ENCODE measurements around the gene MAD2L1. TPM values are rescaled to one million over a fixed set of nuclear protein-coding genes. Genes with fewer than 3 reads are reported as not detected.

The MAD2L1 gene
- total and polyA plus RNA-seq, 7 donors, result 0.72 to 3.7 (median 1.2) TPM

- ATAC-seq (no peak), DNase-seq (no peak)
- no peak overlapping the region for H3K4me3 ChIP-seq
- H3K4me1 ChIP-seq, result peaks cover 6% of the 10 kb centered on the region
- 76 to 77% (median 76%) methylated on average over 2 of the region's 2 CpGs for WGBS, 3 donors
- no peaks in the 10 kb centered on the region for H3K27me3 ChIP-seq (ENCODE audit: insufficient read depth in 3 of 3, low read length in 2 of 3)
- no peak for TF ChIP-seq CTCF (IDR thresholded peaks at IDR 0.05)
- intact Hi-C loops (cut with DNase I), result no loop called here
- H3K36me3 ChIP-seq (ENCODE audit: insufficient read depth in 1 of 2, low read depth in 1 of 2), result no peaks in the 10 kb centered on the region
- H3K27ac ChIP-seq, result no peak overlapping the region
- no peaks in the 10 kb centered on the region for H3K9me3 ChIP-seq
Observed at GRCh38 chr4:120037411-120037810, 29.2 kb downstream of the MAD2L1 start.

- ATAC-seq (no peak), DNase-seq (no peak)
- WGBS, 3 donors, result 47 to 62% (median 50%) methylated on average over 2 of the region's 2 CpGs
- H3K36me3 ChIP-seq (ENCODE audit: insufficient read depth in 1 of 2, low read depth in 1 of 2), result no peaks in the 10 kb centered on the region
- H3K4me1 ChIP-seq, result peaks cover 6% of the 10 kb centered on the region
- intact Hi-C loops (cut with DNase I), result no loop called here
- no peaks in the 10 kb centered on the region for H3K27me3 ChIP-seq (ENCODE audit: insufficient read depth in 3 of 3, low read length in 2 of 3)
- H3K4me3 ChIP-seq, result no peak overlapping the region
- TF ChIP-seq CTCF (IDR thresholded peaks at IDR 0.05), result no peak
- H3K27ac ChIP-seq, result no peak overlapping the region
- no peaks in the 10 kb centered on the region for H3K9me3 ChIP-seq
Observed at GRCh38 chr4:120034913-120035312, 31.7 kb downstream of the MAD2L1 start.

GRCh38 chr4:120026853-120027252, 39.8 kb downstream of the MAD2L1 start:
- intact Hi-C loops (cut with DNase I), result no loop called here
- 70 to 100% (median 88%) methylated on average over 2 of the region's 2 CpGs for WGBS, 3 donors
- TF ChIP-seq CTCF (IDR thresholded peaks at IDR 0.05), result no peak
- no peaks in the 10 kb centered on the region for H3K4me1 ChIP-seq
- ATAC-seq (no peak), DNase-seq (no peak)
- no peaks in the 10 kb centered on the region for H3K27me3 ChIP-seq (ENCODE audit: insufficient read depth in 3 of 3, low read length in 2 of 3)
- H3K36me3 ChIP-seq (ENCODE audit: insufficient read depth in 1 of 2, low read depth in 1 of 2), result no peaks in the 10 kb centered on the region
- no peak overlapping the region for H3K27ac ChIP-seq
- no peaks in the 10 kb centered on the region for H3K9me3 ChIP-seq
- no peak overlapping the region for H3K4me3 ChIP-seq

- no peak for ATAC-seq
- Histone ChIP-seq H3K4me1 (no peaks in the 10 kb centered on the region), H3K27ac (no peak overlapping the region), H3K36me3 (ENCODE audit: insufficient read depth in 1 of 2, low read depth in 1 of 2) (no peaks in the 10 kb centered on the region), H3K4me3 (no peak overlapping the region), H3K27me3 (ENCODE audit: insufficient read depth in 3 of 3, low read length in 2 of 3) (no peaks in the 10 kb centered on the region), H3K9me3 (no peaks in the 10 kb centered on the region)
- WGBS, 3 donors, result 54 to 70% (median 59%) methylated on average over 1 of the region's 1 CpG
- no peak for DNase-seq
- no peak for TF ChIP-seq CTCF (IDR thresholded peaks at IDR 0.05)
- intact Hi-C loops (cut with DNase I), result no loop called here
Observed at GRCh38 chr4:120025516-120025915, 41.1 kb downstream of the MAD2L1 start.

- Histone ChIP-seq H3K27ac (no peak overlapping the region), H3K9me3 (no peaks in the 10 kb centered on the region), H3K4me1 (no peaks in the 10 kb centered on the region), H3K36me3 (ENCODE audit: insufficient read depth in 1 of 2, low read depth in 1 of 2) (no peaks in the 10 kb centered on the region), H3K4me3 (no peak overlapping the region), H3K27me3 (ENCODE audit: insufficient read depth in 3 of 3, low read length in 2 of 3) (no peaks in the 10 kb centered on the region)
- intact Hi-C loops (cut with DNase I), result no loop called here
- 86 to 93% (median 91%) methylated on average over 1 of the region's 1 CpG for WGBS, 3 donors
- TF ChIP-seq CTCF (IDR thresholded peaks at IDR 0.05), result no peak
- ATAC-seq (no peak), DNase-seq (no peak)
Observed at GRCh38 chr4:120018786-120019185, 47.9 kb downstream of the MAD2L1 start.
